Right atrium auricular region (tissue), 2 donors: Measurements from ENCODE around the gene CMSS1. TPM values are rescaled to one million over a fixed set of nuclear protein-coding genes. Genes with fewer than 3 reads are reported as not detected.
A peak's percentile ranks its signal among the peaks of the same experiment; 100 is the strongest.

Source experiments
- DNase-seq: peaks from one replicate; pipeline ENCODE4 v3.0.0-alpha.2; 2019; ENCODE audit warnings: low spot score
- H3K27ac ChIP-seq, 2 donors: fragments of 200-600 bp; sonication (generic); 1 replicate in 1 of 2; 2 replicates in 1 of 2; pipeline ENCODE4 v1.5.1; 2016 to 2019
- H3K27me3 ChIP-seq, 2 donors: fragments of 200-600 bp; sonication (generic); one replicate each; pipeline versions ENCODE4 v1.5.1 to v1.6.0; 2017 to 2019
- H3K36me3 ChIP-seq: fragments of 200-600 bp; sonication (generic); one replicate; pipeline ENCODE4 v1.5.1; 2016
- H3K4me1 ChIP-seq, 2 donors: fragments of 200-600 bp; sonication (generic); one replicate each; pipeline versions ENCODE4 v1.5.1 to v1.6.0; 2017 to 2019
- H3K4me3 ChIP-seq, 2 donors: fragments of 200-600 bp; sonication (generic); 1 replicate in 1 of 2; 2 replicates in 1 of 2; pipeline ENCODE4 v1.5.1; 2017 to 2019; ENCODE audit warnings: mild to moderate bottlenecking in 1 of 2, moderate library complexity in 1 of 2
- H3K9me3 ChIP-seq, 2 donors: fragments of 200-600 bp; sonication (generic); one replicate each; pipeline ENCODE4 v1.5.1; 2019
- CTCF ChIP-seq, 2 donors: fragments of 200-600 bp; sonication (generic); IDR thresholded peaks; one replicate each; pipeline ENCODE4 v1.5.1; 2019; ENCODE audit warnings: antibody characterized with exemption in 2 of 2
- total RNA-seq, 2 donors: library from RNA; depleted of rRNA; stranded (reverse); fragments of >200 nt; gene quantifications; one replicate each; pipeline ENCODE4 v1.1.0, GENCODE V29; 2016

The CMSS1 gene
- total RNA-seq, 2 donors from 2014 or later, result 5.7 to 17.7 TPM

GRCh38 chr3:100104817-100105413, 287.3 kb downstream of the CMSS1 start:
- TF ChIP-seq CTCF (IDR thresholded peaks at IDR 0.05), result no peak
- H3K4me1 ChIP-seq, result peaks cover 0 to 69% of the 10 kb centered on the region in 2 donors
- no peak for DNase-seq
- H3K9me3 ChIP-seq, result no peaks in the 10 kb centered on the region
- H3K4me3 ChIP-seq, result no peak overlapping the region
- H3K27me3 ChIP-seq, result no peaks in the 10 kb centered on the region
- peak overlapping the region in 1 of 2 donors; percentile 79 for H3K27ac ChIP-seq
- H3K36me3 ChIP-seq, result no peaks in the 10 kb centered on the region

- no peak overlapping the region for H3K4me3 ChIP-seq
- no peaks in the 10 kb centered on the region for H3K9me3 ChIP-seq
- no peak for TF ChIP-seq CTCF (IDR thresholded peaks at IDR 0.05)
- no peak for DNase-seq
- no peaks in the 10 kb centered on the region for H3K36me3 ChIP-seq
- peaks cover 0 to 75% of the 10 kb centered on the region in 2 donors for H3K4me1 ChIP-seq
- no peaks in the 10 kb centered on the region for H3K27me3 ChIP-seq
- H3K27ac ChIP-seq, result peak overlapping the region in 1 of 2 donors; percentile 79
Measured at GRCh38 chr3:100105501-100105900, 287.8 kb downstream of the CMSS1 start.

GRCh38 chr3:100106094-100106493, 288.4 kb downstream of the CMSS1 start:
- no peak for TF ChIP-seq CTCF (IDR thresholded peaks at IDR 0.05)

GRCh38 chr3:100106531-100107141, 289.0 kb downstream of the CMSS1 start:
- no peaks in the 10 kb centered on the region for H3K36me3 ChIP-seq
- H3K9me3 ChIP-seq, result no peaks in the 10 kb centered on the region
- DNase-seq, result no peak
- H3K4me1 ChIP-seq, result peaks cover 0 to 81% of the 10 kb centered on the region in 2 donors
- no peak overlapping the region for H3K4me3 ChIP-seq
- H3K27ac ChIP-seq, result peak overlapping the region in 1 of 2 donors; percentile 11
- no peaks in the 10 kb centered on the region for H3K27me3 ChIP-seq
- TF ChIP-seq CTCF (IDR thresholded peaks at IDR 0.05), result no peak

More at GRCh38 chr3:100106094-100106493, 288.4 kb downstream of the CMSS1 start:
- Histone ChIP-seq H3K27me3 (no peaks in the 10 kb centered on the region), H3K4me3 (no peak overlapping the region), H3K9me3 (no peaks in the 10 kb centered on the region), H3K27ac (peak overlapping the region; percentile 11 to 79), H3K36me3 (no peaks in the 10 kb centered on the region), H3K4me1 (peaks cover 0 to 81% of the 10 kb centered on the region in 2 donors)
- DNase-seq, result no peak

- H3K4me3 ChIP-seq, result no peak overlapping the region
- H3K27ac ChIP-seq, result peak overlapping the region in 1 of 2 donors; percentile 49
- H3K9me3 ChIP-seq, result no peaks in the 10 kb centered on the region
- H3K4me1 ChIP-seq, result peaks cover 0 to 81% of the 10 kb centered on the region in 2 donors
- H3K36me3 ChIP-seq, result no peaks in the 10 kb centered on the region
- H3K27me3 ChIP-seq, result no peaks in the 10 kb centered on the region
- DNase-seq, result no peak
- TF ChIP-seq CTCF (IDR thresholded peaks at IDR 0.05), result no peak
Measured at GRCh38 chr3:100107221-100107814, 289.7 kb downstream of the CMSS1 start.
